ENCODE data around the gene RELL2.

DNA sequence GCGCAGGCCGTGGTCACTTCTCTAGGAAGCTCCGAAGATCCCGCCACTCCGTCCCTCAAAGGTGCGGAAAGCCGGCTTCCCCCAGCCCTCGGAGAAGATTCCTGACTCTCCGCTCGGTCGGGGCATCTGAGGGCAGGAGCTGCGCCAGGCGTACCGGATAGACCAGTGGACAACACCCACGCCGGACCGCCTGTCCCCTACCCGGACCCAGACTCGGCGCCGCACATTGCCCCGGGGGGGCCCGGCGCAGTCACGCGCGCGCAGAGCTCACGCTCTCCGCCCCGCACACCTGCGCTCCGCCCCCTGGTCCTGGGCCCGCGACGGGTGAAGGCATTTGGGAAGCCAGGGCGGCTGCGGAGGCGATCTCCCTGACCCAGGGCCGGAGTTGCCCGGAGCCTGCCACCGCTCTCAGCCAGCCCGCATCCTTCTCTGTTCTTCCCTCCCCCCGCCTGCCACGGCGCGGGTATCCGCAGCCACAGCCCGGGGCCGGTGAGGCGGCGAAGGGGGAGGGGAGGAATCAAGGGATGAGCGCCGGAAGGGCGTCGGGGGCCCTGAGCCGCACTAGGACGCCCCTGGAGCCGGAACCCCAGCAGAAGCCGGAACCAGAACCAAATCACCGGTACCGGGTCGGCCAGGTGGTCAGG lies 448 bp downstream of the RELL2 start:
- TF ChIP-seq, protein P1, sequence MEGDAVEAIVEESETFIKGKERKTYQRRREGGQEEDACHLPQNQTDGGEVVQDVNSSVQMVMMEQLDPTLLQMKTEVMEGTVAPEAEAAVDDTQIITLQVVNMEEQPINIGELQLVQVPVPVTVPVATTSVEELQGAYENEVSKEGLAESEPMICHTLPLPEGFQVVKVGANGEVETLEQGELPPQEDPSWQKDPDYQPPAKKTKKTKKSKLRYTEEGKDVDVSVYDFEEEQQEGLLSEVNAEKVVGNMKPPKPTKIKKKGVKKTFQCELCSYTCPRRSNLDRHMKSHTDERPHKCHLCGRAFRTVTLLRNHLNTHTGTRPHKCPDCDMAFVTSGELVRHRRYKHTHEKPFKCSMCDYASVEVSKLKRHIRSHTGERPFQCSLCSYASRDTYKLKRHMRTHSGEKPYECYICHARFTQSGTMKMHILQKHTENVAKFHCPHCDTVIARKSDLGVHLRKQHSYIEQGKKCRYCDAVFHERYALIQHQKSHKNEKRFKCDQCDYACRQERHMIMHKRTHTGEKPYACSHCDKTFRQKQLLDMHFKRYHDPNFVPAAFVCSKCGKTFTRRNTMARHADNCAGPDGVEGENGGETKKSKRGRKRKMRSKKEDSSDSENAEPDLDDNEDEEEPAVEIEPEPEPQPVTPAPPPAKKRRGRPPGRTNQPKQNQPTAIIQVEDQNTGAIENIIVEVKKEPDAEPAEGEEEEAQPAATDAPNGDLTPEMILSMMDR (IDR thresholded peaks at IDR 0.05): no peak
- no peak for TF ChIP-seq POLR2A (IDR thresholded peaks at IDR 0.05)
